Measurements from ENCODE around the gene PPP1R9B. TPM values are rescaled to one million over a fixed set of nuclear protein-coding genes. Genes with fewer than 3 reads are reported as not detected.

PPP1R9B gene
- total RNA-seq, 2 experiments from 2014 or later = 110 to 117 TPM

- ChIA-PET POLR2A (no interaction called here), CTCF (interaction anchor here (1.0 to 2.5 kb wide), 4 partner anchors 13 to 108 kb away, joined by 3 to 7 read pairs (median 4); no protein-coding TSS in a partner anchor)
- no peaks in the 10 kb centered on the region for H3K9me3 Mint-ChIP-seq
- peaks cover 18% of the 10 kb centered on the region for H3K4me1 Mint-ChIP-seq
- H3K27me3 Mint-ChIP-seq = peaks cover 3% of the 10 kb centered on the region
- H3K27ac Mint-ChIP-seq = no peak overlapping the region
- DNase-seq = no peak
- H3K4me3 Mint-ChIP-seq = no peak overlapping the region
- no peaks in the 10 kb centered on the region for H3K36me3 Mint-ChIP-seq (ENCODE audit: low read depth)
Measured at GRCh38 chr17:50175035-50175807, 24.7 kb upstream of the PPP1R9B start.

GRCh38 chr17:50174444-50174843, 24.0 kb upstream of the PPP1R9B start:
- Mint-ChIP-seq H3K27me3 (peaks cover 3% of the 10 kb centered on the region), H3K4me3 (no peak overlapping the region), H3K27ac (no peak overlapping the region), H3K9me3 (no peaks in the 10 kb centered on the region), H3K4me1 (peaks cover 18% of the 10 kb centered on the region), H3K36me3 (ENCODE audit: low read depth) (no peaks in the 10 kb centered on the region)
- POLR2A ChIA-PET = no interaction called here
- CTCF ChIA-PET = interaction anchor here (1.0 to 1.9 kb wide), 5 partner anchors 13 to 108 kb away, joined by 3 to 8 read pairs (median 4); no protein-coding TSS in a partner anchor
- no peak for DNase-seq

GRCh38 chr17:50173335-50173941, 23.0 kb upstream of the PPP1R9B start:
- no peak for DNase-seq
- ChIA-PET POLR2A (no interaction called here), CTCF (interaction anchor here (0.7 to 1.9 kb wide), 5 partner anchors 12 to 65 kb away, joined by 3 to 8 read pairs (median 4); no protein-coding TSS in a partner anchor)
- Mint-ChIP-seq H3K36me3 (ENCODE audit: low read depth) (no peaks in the 10 kb centered on the region), H3K4me1 (peaks cover 24% of the 10 kb centered on the region), H3K27ac (no peak overlapping the region), H3K27me3 (peaks cover 3% of the 10 kb centered on the region), H3K4me3 (no peak overlapping the region), H3K9me3 (no peaks in the 10 kb centered on the region)

- H3K4me3 Mint-ChIP-seq = no peak overlapping the region
Measured at GRCh38 chr17:50172936-50173334, 22.5 kb upstream of the PPP1R9B start.

GRCh38 chr17:50172130-50172529, 21.7 kb upstream of the PPP1R9B start:
- Mint-ChIP-seq H3K4me3 (no peak overlapping the region), H3K4me1 (peaks cover 17% of the 10 kb centered on the region), H3K27me3 (peaks cover under 1% of the 10 kb centered on the region), H3K9me3 (no peaks in the 10 kb centered on the region), H3K36me3 (ENCODE audit: low read depth) (no peaks in the 10 kb centered on the region), H3K27ac (no peak overlapping the region)
- POLR2A ChIA-PET = no interaction called here
- no peak for DNase-seq
- CTCF ChIA-PET = interaction anchor here (0.9 to 5.3 kb wide), 5 partner anchors 10 to 28 kb away, joined by 3 to 31 read pairs (median 8); partner anchors contain the start of gene PPP1R9B

More at GRCh38 chr17:50172936-50173334, 22.5 kb upstream of the PPP1R9B start:
- no peaks in the 10 kb centered on the region for H3K9me3 Mint-ChIP-seq
- CTCF ChIA-PET = interaction anchor here (0.9 to 4.2 kb wide), 4 partner anchors 12 to 57 kb away, joined by 3 to 22 read pairs (median 6); no protein-coding TSS in a partner anchor
- POLR2A ChIA-PET = no interaction called here
- no peak for DNase-seq
- peaks cover 3% of the 10 kb centered on the region for H3K27me3 Mint-ChIP-seq
- peaks cover 19% of the 10 kb centered on the region for H3K4me1 Mint-ChIP-seq
- H3K36me3 Mint-ChIP-seq (ENCODE audit: low read depth) = no peaks in the 10 kb centered on the region
- no peak overlapping the region for H3K27ac Mint-ChIP-seq

GRCh38 chr17:50171371-50172071, 21.0 kb upstream of the PPP1R9B start:
- H3K27me3 Mint-ChIP-seq = no peaks in the 10 kb centered on the region
- H3K4me1 Mint-ChIP-seq = peaks cover 17% of the 10 kb centered on the region
- no peaks in the 10 kb centered on the region for H3K9me3 Mint-ChIP-seq
- POLR2A ChIA-PET = no interaction called here
- CTCF ChIA-PET = interaction anchor here (1.9 to 5.3 kb wide), 4 partner anchors 10 to 77 kb away, joined by 5 to 31 read pairs (median 18); partner anchors contain the start of genes PDK2 and PPP1R9B
- DNase-seq = no peak
- no peaks in the 10 kb centered on the region for H3K36me3 Mint-ChIP-seq (ENCODE audit: low read depth)
- no peak overlapping the region for H3K27ac Mint-ChIP-seq
- H3K4me3 Mint-ChIP-seq = no peak overlapping the region

GRCh38 chr17:50170662-50171370, 20.3 kb upstream of the PPP1R9B start:
- DNase-seq = peak; percentile 43
- CTCF ChIA-PET = interaction anchor here (1.6 to 5.3 kb wide), 13 partner anchors 7 to 127 kb away, joined by 3 to 31 read pairs (median 10); partner anchors contain the start of genes COL1A1, PDK2, PPP1R9B and TMEM92
- POLR2A ChIA-PET = no interaction called here
- Mint-ChIP-seq H3K4me3 (no peak overlapping the region), H3K27me3 (no peaks in the 10 kb centered on the region), H3K4me1 (peaks cover 17% of the 10 kb centered on the region), H3K36me3 (ENCODE audit: low read depth) (no peaks in the 10 kb centered on the region), H3K9me3 (no peaks in the 10 kb centered on the region), H3K27ac (no peak overlapping the region)

GRCh38 chr17:50169881-50170459, 19.5 kb upstream of the PPP1R9B start:
- Mint-ChIP-seq H3K9me3 (no peaks in the 10 kb centered on the region), H3K27me3 (no peaks in the 10 kb centered on the region), H3K4me1 (peaks cover 17% of the 10 kb centered on the region), H3K36me3 (ENCODE audit: low read depth) (no peaks in the 10 kb centered on the region), H3K4me3 (no peak overlapping the region), H3K27ac (no peak overlapping the region)
- POLR2A ChIA-PET = no interaction called here
- no peak for DNase-seq
- CTCF ChIA-PET = interaction anchor here (0.6 to 5.3 kb wide), 29 partner anchors 8 to 161 kb away, joined by 3 to 31 read pairs (median 5); partner anchors contain the start of genes COL1A1, PDK2, PPP1R9B and TMEM92

GRCh38 chr17:50169121-50169764, 18.8 kb upstream of the PPP1R9B start:
- ChIA-PET POLR2A (interaction anchor here (0.5 kb wide), 1 partner anchor 52 kb away, joined by 3 read pairs; no protein-coding TSS in a partner anchor), CTCF (interaction anchor here (0.6 to 5.3 kb wide), 29 partner anchors 8 to 162 kb away, joined by 3 to 31 read pairs (median 5); partner anchors contain the start of genes COL1A1, PDK2, PPP1R9B and TMEM92)
- H3K36me3 Mint-ChIP-seq (ENCODE audit: low read depth) = no peaks in the 10 kb centered on the region
- H3K27ac Mint-ChIP-seq = peak overlapping the region; percentile 27
- peak; percentile 59 for DNase-seq
- no peaks in the 10 kb centered on the region for H3K9me3 Mint-ChIP-seq
- no peak overlapping the region for H3K4me3 Mint-ChIP-seq
- H3K4me1 Mint-ChIP-seq = peaks cover 17% of the 10 kb centered on the region
- H3K27me3 Mint-ChIP-seq = no peaks in the 10 kb centered on the region

GRCh38 chr17:50168319-50168718, 17.8 kb upstream of the PPP1R9B start:
- CTCF ChIA-PET = interaction anchor here (1.2 to 5.3 kb wide), 6 partner anchors 10 to 130 kb away, joined by 3 to 31 read pairs (median 12); partner anchors contain the start of gene PPP1R9B
- POLR2A ChIA-PET = no interaction called here
- no peaks in the 10 kb centered on the region for H3K9me3 Mint-ChIP-seq
- DNase-seq = no peak
- H3K36me3 Mint-ChIP-seq (ENCODE audit: low read depth) = no peaks in the 10 kb centered on the region
- H3K4me3 Mint-ChIP-seq = no peak overlapping the region
- no peaks in the 10 kb centered on the region for H3K27me3 Mint-ChIP-seq
- H3K4me1 Mint-ChIP-seq = peaks cover 20% of the 10 kb centered on the region
- peak overlapping the region; percentile 27 for H3K27ac Mint-ChIP-seq

GRCh38 chr17:50167371-50167770, 16.9 kb upstream of the PPP1R9B start:
- CTCF ChIA-PET = interaction anchor here (1.2 to 5.3 kb wide), 3 partner anchors 11 to 131 kb away, joined by 3 to 31 read pairs (median 22); partner anchors contain the start of gene PPP1R9B
- no peak overlapping the region for H3K27ac Mint-ChIP-seq
- no peak overlapping the region for H3K4me3 Mint-ChIP-seq
- H3K36me3 Mint-ChIP-seq (ENCODE audit: low read depth) = peaks cover 3% of the 10 kb centered on the region
- DNase-seq = no peak
- POLR2A ChIA-PET = no interaction called here
- peaks cover 23% of the 10 kb centered on the region for H3K4me1 Mint-ChIP-seq
- peaks cover 3% of the 10 kb centered on the region for H3K9me3 Mint-ChIP-seq
- H3K27me3 Mint-ChIP-seq = no peaks in the 10 kb centered on the region

Data from activated CD4-positive, alpha-beta T cell treated with anti-CD3 and anti-CD28 coated beads, Interleukin-2, amount 10 ng/mL, durations not matched to agents 7 days and 5 days (primary cell).